DND-41 (cell line): Measurements from ENCODE around the gene CMTM3.

ENCODE experiments used
- ATAC-seq: fragments of 200-7000 bp; cut with Tn5 transposase; 3 replicates; pipeline ENCODE4 v1.9.1; 2021; ENCODE audit warnings: low read depth; ENCODE audit not compliant: insufficient read depth
- DNase-seq: peaks from one replicate; pipeline ENCODE4 v3.0.0-alpha.2; 2020
- H2AFZ ChIP-seq: 2 replicates; pipeline ENCODE4 v1.6.0; 2012; ENCODE audit warnings: low read depth, low read length
- H3K27ac ChIP-seq: 2 replicates; pipeline ENCODE4 v1.5.1; 2012; ENCODE audit warnings: low read length, inconsistent platforms
- H3K27me3 ChIP-seq: fragments of 200-600 bp; sonication (generic); 2 replicates; pipeline ENCODE4 v1.6.0; 2012; ENCODE audit warnings: low read length, mild to moderate bottlenecking, inconsistent platforms; ENCODE audit not compliant: insufficient read depth, poor library complexity
- H3K36me3 ChIP-seq: 2 replicates; pipeline ENCODE4 v1.5.1; 2012; ENCODE audit warnings: low read length, inconsistent platforms; ENCODE audit not compliant: insufficient read depth
- H3K4me1 ChIP-seq: 2 replicates; pipeline ENCODE4 v1.5.1; 2012; ENCODE audit warnings: mild to moderate bottlenecking, low read length; ENCODE audit not compliant: insufficient read depth
- H3K4me2 ChIP-seq: 2 replicates; pipeline ENCODE4 v1.6.0; 2012; ENCODE audit warnings: mild to moderate bottlenecking, moderate library complexity, low read length, inconsistent platforms; ENCODE audit not compliant: insufficient read depth
- H3K4me3 ChIP-seq, 2 experiments: fragments of 200-600 bp in 1 of 2; shearing (Covaris generic) in 1 of 2; 2 replicates each; pipeline ENCODE4 v1.5.1; 2012 to 2016; ENCODE audit warnings: inconsistent platforms in 2 of 2, low read length in 2 of 2, mild to moderate bottlenecking in 2 of 2, low read depth in 1 of 2, moderate library complexity in 1 of 2
- H3K79me2 ChIP-seq: 2 replicates; pipeline ENCODE4 v1.6.0; 2012; ENCODE audit warnings: low read length, inconsistent platforms; ENCODE audit not compliant: insufficient read depth
- H3K9ac ChIP-seq: 2 replicates; pipeline ENCODE4 v1.6.0; 2012; ENCODE audit warnings: low read depth, mild to moderate bottlenecking, inconsistent platforms, low read length, moderate library complexity
- H3K9me3 ChIP-seq: 2 replicates; pipeline ENCODE4 v1.5.1; 2012; ENCODE audit warnings: low read length, moderate library complexity, mild to moderate bottlenecking, inconsistent platforms; ENCODE audit not compliant: insufficient read depth, severe bottlenecking
- H4K20me1 ChIP-seq: 2 replicates; pipeline ENCODE4 v1.6.0; 2012; ENCODE audit warnings: low read length; ENCODE audit not compliant: insufficient read depth
- CTCF ChIP-seq: IDR thresholded peaks from 2 replicates; pipeline ENCODE4 v1.5.1; 2012; ENCODE audit warnings: borderline replicate concordance, low read length, moderate library complexity, mild to moderate bottlenecking; ENCODE audit not compliant: poor library complexity, severe bottlenecking; ENCODE audit errors: extremely low read depth
- EZH2 ChIP-seq: IDR thresholded peaks from 3 replicates; pipeline ENCODE4 v1.6.1; 2012; ENCODE audit warnings: borderline replicate concordance, low read depth, mild to moderate bottlenecking, moderate library complexity, low read length, inconsistent platforms; ENCODE audit not compliant: severe bottlenecking

CMTM3 gene

GRCh38 chr16:66590322-66590721 is 14.2 kb upstream of the CMTM3 start:
- Histone ChIP-seq H2AFZ (peak overlapping the region; percentile 21), H3K4me3 (peak overlapping the region in 1 of 2 experiments; percentile 44; a peak in 2 of 4 replicates), H4K20me1 (no peaks in the 10 kb centered on the region), H3K79me2 (no peaks in the 10 kb centered on the region), H3K9ac (peak overlapping the region; percentile 39), H3K27me3 (no peaks in the 10 kb centered on the region), H3K4me2 (peak overlapping the region; percentile 57), H3K9me3 (no peaks in the 10 kb centered on the region), H3K27ac (no peak overlapping the region), H3K36me3 (no peaks in the 10 kb centered on the region), H3K4me1 (peaks cover 19% of the 10 kb centered on the region)
- no peak for TF ChIP-seq CTCF
- no peak for TF ChIP-seq EZH2
- ATAC-seq (peak; percentile 81), DNase-seq (peak; percentile 54)

- Histone ChIP-seq H2AFZ (no peak overlapping the region), H3K4me2 (peak overlapping the region; percentile 57), H3K36me3 (no peaks in the 10 kb centered on the region), H3K4me3 (no peak overlapping the region), H3K27me3 (no peaks in the 10 kb centered on the region), H3K9ac (no peak overlapping the region), H3K27ac (no peak overlapping the region), H4K20me1 (no peaks in the 10 kb centered on the region), H3K4me1 (peaks cover 19% of the 10 kb centered on the region), H3K79me2 (no peaks in the 10 kb centered on the region), H3K9me3 (no peaks in the 10 kb centered on the region)
- no peak for DNase-seq
- TF ChIP-seq EZH2 (no peak), CTCF (no peak)
- no peak for ATAC-seq
These were observed 13.5 kb upstream of the CMTM3 start for GRCh38 chr16:66591018-66591417.

GRCh38 chr16:66592241-66592640 is 12.3 kb upstream of the CMTM3 start:
- ATAC-seq (no peak), DNase-seq (no peak)
- Histone ChIP-seq H3K4me1 (peaks cover 19% of the 10 kb centered on the region), H3K27me3 (no peaks in the 10 kb centered on the region), H3K79me2 (no peaks in the 10 kb centered on the region), H2AFZ (no peak overlapping the region), H3K27ac (no peak overlapping the region), H3K4me3 (no peak overlapping the region), H3K9me3 (no peaks in the 10 kb centered on the region), H3K9ac (no peak overlapping the region), H3K36me3 (no peaks in the 10 kb centered on the region), H4K20me1 (no peaks in the 10 kb centered on the region), H3K4me2 (no peak overlapping the region)
- no peak for TF ChIP-seq EZH2
- no peak for TF ChIP-seq CTCF

- no peak overlapping the region for H3K27ac ChIP-seq
- no peak overlapping the region for H2AFZ ChIP-seq
- peaks cover 19% of the 10 kb centered on the region for H3K4me1 ChIP-seq
- no peak overlapping the region for H3K4me2 ChIP-seq
- H4K20me1 ChIP-seq = no peaks in the 10 kb centered on the region
- DNase-seq (no peak), ATAC-seq (no peak)
- no peak overlapping the region for H3K4me3 ChIP-seq
- H3K36me3 ChIP-seq = no peaks in the 10 kb centered on the region
- no peaks in the 10 kb centered on the region for H3K27me3 ChIP-seq
- no peaks in the 10 kb centered on the region for H3K79me2 ChIP-seq
- H3K9me3 ChIP-seq = no peaks in the 10 kb centered on the region
- TF ChIP-seq CTCF (no peak), EZH2 (no peak)
- no peak overlapping the region for H3K9ac ChIP-seq
These were observed 11.7 kb upstream of the CMTM3 start for GRCh38 chr16:66592814-66593213.
